ENCODE results near the gene SYNE3. TPM values are rescaled to one million over a fixed set of nuclear protein-coding genes. Genes with fewer than 3 reads are reported as not detected.

The SYNE3 gene
- total RNA-seq, 2 experiments from 2014 or later, result 37.0 to 38.7 TPM

GRCh38 chr14:95486875-95487668, 29.4 kb downstream of the SYNE3 start:
- ChIA-PET CTCF (no interaction called here), POLR2A (no interaction called here)

DNA sequence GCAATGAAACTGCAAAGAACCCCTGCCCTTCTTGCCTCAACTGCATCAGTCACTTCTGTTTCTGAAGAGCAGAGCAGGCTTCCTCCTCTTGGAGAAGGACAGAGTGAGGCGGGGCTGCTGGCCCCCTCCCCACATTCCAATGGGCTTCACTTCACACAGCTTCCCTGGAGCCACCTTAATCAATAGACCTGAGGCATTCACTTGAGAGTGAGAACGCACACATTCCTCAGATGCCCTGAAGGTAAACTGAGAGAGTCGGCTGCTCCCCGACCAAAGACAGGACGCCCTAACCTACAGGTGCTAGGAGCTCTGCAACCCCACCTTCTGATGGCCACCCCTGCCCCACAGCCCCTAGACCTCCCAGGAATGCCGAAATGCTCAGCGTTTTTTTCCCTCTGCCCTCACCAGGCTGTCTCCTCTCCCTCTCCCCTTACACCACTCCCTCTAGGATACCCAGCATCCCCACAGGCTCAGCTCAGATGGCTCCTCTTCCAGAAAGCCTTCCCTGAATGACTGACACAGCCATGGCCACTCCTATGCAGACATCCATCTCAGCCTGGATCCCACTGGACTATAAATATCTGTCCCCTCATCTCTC, 31.1 kb downstream of the SYNE3 start:
- ChIA-PET POLR2A (no interaction called here), CTCF (no interaction called here)

DNA sequence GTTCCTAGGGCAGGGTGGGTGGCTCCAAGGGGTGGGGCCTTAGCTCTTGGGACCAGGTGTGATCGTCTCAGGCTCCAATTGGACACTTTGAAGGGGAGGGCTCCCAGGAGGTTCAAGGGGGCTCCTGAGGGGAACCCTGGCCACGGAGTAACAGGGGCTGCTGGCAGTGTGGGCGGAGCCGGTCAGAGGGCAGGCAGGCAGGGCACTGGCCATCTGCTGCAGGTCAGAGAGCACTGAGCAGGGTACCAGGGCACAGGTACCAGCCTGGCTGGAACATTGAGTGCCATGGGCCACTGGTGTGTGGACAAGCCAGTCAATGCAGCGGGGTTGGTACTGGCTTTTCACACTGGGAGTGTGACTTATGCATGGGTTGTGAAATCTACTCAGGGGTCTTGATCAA, 32.2 kb downstream of the SYNE3 start:
- ChIA-PET POLR2A (no interaction called here), CTCF (no interaction called here)

- CTCF ChIA-PET, result no interaction called here
- POLR2A ChIA-PET, result no interaction called here
These were observed 32.9 kb downstream of the SYNE3 start for GRCh38 chr14:95483309-95484165.

- CTCF ChIA-PET, result no interaction called here
- POLR2A ChIA-PET, result no interaction called here
These were observed 33.7 kb downstream of the SYNE3 start for GRCh38 chr14:95482627-95483308.

DNA sequence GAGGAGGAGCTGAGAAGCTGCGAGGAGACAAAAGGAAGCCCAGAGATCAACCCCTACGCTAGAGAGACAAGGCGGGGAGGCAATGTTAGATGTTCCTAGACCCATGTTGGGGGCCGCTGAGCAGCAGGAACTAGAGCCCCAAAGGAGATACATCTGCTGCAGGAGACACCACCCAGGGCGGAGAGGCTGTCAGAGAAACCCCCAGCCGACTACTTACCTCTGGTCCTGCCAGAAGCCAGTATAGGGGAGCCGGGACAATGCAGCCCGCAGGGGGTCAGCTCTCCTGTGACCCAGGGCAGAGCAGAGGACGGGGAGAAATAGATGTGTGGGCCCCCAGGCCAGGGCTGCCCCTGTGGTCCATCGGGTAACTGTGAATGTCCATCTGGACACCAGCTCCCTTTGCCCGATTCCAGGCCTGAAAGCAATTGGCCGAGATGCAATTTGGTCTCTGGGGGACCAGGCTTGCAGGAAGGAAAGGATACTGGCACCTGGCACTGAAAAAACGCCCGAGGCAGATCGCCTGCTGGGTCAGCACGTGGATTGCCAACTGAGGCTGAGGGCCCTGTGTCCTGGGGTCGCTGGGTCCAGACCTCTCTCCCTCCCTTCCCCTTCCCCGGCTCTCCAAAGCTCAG, 34.9 kb downstream of the SYNE3 start:
- ChIA-PET POLR2A (interaction anchor here (0.9 kb wide), 1 partner anchor 52 kb away, joined by 3 read pairs; no protein-coding TSS in a partner anchor), CTCF (interaction anchor here (1.1 kb wide), 1 partner anchor 22 kb away, joined by 3 read pairs; no protein-coding TSS in a partner anchor)

DNA sequence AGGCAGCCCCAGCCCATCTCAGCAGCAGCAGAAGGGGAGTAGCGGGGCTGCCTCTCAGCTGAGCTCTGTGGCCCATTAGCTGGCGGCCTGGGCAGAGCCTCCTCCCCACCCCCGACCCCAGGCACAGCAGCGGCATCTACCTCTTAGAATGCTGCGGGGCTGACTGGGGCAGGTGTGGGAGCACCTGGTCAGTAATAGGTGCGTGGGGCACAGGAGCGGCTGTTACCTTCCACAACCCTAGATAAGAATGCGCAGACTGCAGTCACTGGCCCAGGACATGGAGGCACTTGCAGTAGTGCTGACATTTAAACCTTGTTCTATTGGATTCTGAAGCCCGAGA, 35.6 kb downstream of the SYNE3 start:
- POLR2A ChIA-PET, result interaction anchor here (0.6 to 1.2 kb wide), 6 partner anchors 16 to 53 kb away, joined by 3 to 9 read pairs (median 4); no protein-coding TSS in a partner anchor

GRCh38 chr14:95480109-95480886, 36.2 kb downstream of the SYNE3 start:
- ChIA-PET POLR2A (interaction anchor here (0.6 to 1.2 kb wide), 7 partner anchors 16 to 53 kb away, joined by 3 to 9 read pairs (median 4); no protein-coding TSS in a partner anchor), CTCF (interaction anchor here (0.5 to 1.9 kb wide), 6 partner anchors 16 to 322 kb away, joined by 3 to 8 read pairs (median 3); no protein-coding TSS in a partner anchor)

More for the DNA sequence above, 35.6 kb downstream of the SYNE3 start:
- CTCF ChIA-PET, result interaction anchor here (0.5 to 1.9 kb wide), 6 partner anchors 15 to 322 kb away, joined by 3 to 8 read pairs (median 3); no protein-coding TSS in a partner anchor

DNA sequence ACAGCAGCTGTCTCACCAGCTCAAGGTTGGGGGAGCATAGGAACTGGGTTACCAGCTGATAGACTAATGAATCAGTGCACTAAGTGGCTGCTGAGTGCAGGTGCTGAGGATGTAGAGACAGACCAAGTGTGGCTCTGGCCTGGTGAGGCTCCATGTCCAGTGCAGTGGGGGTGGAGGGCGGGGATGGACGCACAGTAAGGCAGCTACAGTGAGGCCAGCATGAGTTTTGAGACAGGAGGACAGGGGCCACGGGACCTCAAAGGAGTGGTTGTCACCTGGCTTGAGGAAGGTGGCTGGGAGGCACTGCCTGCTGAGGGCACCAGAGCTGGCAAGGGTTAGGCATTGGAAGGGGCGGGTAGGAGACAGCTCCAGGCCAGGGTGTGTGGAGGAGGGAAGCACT, 37.0 kb downstream of the SYNE3 start:
- POLR2A ChIA-PET, result interaction anchor here (0.6 kb wide), 1 partner anchor 256 kb away, joined by 3 read pairs; no protein-coding TSS in a partner anchor
- CTCF ChIA-PET, result interaction anchor here (0.7 to 1.9 kb wide), 4 partner anchors 14 to 58 kb away, joined by 3 to 8 read pairs (median 4); no protein-coding TSS in a partner anchor

GRCh38 chr14:95478818-95479217, 37.6 kb downstream of the SYNE3 start:
- ChIA-PET POLR2A (interaction anchor here (0.6 kb wide), 1 partner anchor 255 kb away, joined by 3 read pairs; no protein-coding TSS in a partner anchor), CTCF (interaction anchor here (0.7 to 1.9 kb wide), 4 partner anchors 15 to 58 kb away, joined by 3 to 8 read pairs (median 5); no protein-coding TSS in a partner anchor)

GRCh38 chr14:95478309-95478708, 38.1 kb downstream of the SYNE3 start:
- CTCF ChIA-PET, result interaction anchor here (1.0 kb wide), 1 partner anchor 49 kb away, joined by 6 read pairs; no protein-coding TSS in a partner anchor
- POLR2A ChIA-PET, result no interaction called here

DNA sequence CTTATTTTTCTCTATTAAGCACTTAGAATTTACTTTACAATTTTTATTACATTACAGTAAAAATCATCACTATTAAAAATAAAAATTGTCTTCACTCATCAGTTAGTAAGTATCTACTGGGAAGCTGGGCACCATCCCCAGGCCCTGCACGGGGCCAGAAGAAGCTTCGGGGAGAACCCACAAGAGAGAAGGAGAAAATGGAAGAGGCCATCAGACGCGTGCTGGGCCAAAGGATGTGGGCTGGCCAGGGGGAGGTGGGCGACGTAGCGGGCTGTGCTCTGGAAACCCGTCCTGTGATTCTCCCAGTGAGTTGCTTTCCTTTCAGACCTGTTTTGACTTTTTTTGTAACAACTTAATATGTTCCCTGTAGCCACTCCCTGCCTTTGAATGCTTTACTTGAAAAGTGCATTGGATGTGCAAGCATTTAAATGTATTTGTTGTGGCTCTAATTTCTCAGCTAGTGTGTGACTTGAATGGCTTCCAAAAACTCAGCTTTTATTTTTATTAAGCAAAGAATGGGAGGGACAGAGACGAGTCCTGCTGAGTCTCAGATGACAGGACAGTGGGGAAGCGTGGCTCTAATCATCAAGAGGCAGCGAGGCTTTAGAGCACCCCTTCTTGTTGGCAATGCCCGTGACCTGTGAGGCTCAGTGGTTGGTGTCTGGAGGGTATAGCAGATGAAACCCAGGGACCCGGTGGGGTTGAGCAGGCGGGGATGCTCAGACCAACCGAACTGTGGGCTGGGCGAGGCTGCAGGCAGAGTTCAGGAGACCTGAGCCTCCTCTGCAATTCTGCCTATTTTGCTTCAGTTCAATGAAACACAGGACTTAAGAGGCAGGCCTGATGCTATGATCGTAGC, 38.8 kb downstream of the SYNE3 start:
- CTCF ChIA-PET, result interaction anchor here (1.0 kb wide), 1 partner anchor 50 kb away, joined by 6 read pairs; no protein-coding TSS in a partner anchor
- POLR2A ChIA-PET, result no interaction called here

DNA sequence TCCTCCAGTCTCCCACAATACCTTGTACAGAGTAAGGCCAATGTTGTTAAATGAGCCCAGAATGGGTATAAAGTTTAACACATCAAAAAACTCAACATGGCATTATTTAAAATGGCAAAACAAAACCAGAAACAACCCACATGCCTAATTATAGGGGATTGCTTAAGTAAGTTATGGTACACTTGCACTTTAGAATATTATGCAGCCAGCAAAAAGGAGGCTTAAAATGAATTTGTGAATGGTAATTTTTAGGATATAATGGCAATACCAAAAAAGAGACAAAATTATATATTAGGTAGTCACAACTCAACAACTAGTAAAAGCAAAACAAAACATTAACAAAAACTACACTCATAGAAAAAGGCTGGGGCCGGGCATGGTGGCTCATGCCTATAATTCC, 39.7 kb downstream of the SYNE3 start:
- ChIA-PET CTCF (no interaction called here), POLR2A (no interaction called here)

DNA sequence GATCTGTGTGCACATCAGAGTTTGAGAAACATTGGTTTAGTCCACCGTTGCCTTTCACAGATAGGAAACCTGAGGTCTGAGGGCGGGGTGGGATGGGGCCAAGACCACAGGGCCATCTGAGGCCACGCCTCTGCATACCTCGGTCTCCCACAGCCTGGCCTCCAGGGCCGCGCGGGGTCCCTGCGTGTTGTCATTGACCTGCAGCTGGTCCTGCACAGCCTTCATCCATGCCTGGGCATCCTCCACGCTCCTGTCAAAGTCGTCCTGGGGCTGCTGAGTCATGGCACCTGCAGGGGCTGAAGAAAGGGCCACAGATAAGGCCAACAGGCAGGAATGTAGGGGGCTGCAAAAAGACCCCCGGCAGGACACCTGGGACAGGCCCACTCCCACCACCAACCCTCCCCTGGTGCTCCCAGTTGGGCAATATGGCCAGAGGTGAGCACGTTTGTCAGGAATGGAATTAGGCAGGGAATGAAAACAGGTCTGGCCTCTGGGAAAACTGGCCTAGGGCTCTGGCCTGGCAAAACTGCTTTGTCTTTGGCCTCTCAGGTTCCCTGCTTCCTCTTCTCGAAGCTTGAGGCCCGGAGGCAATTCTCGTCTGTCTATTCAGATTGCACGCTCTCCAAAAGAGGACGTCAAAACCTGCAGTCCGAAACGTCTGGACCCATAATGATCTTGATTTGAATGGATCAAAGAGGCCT, 40.8 kb downstream of the SYNE3 start:
- ChIA-PET CTCF (no interaction called here), POLR2A (no interaction called here)

- CTCF ChIA-PET, result no interaction called here
- POLR2A ChIA-PET, result interaction anchor here (1.0 kb wide), 1 partner anchor 17 kb away, joined by 3 read pairs; no protein-coding TSS in a partner anchor
These were observed 41.5 kb downstream of the SYNE3 start for GRCh38 chr14:95474941-95475340.

DNA sequence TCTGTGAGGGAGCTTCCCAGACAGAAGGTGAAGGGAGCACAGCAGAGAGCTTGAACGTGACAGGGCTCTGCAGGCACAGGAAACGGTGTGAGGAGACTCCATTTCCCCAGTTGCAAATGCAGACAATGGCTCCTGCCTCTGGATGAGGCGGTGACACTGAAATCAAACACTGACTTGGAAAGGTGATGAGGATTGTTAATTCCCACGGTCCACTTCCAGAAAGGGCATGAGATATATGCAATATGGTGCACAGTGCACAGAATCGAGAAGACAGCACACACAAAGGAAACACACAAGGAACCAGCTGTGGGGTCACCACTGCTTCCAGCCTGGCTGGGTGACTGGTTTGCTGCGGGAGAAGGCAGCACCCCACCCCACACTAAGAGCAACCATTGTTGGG, 42.0 kb downstream of the SYNE3 start:
- CTCF ChIA-PET, result no interaction called here
- POLR2A ChIA-PET, result interaction anchor here (1.0 kb wide), 1 partner anchor 17 kb away, joined by 3 read pairs; no protein-coding TSS in a partner anchor
